ENCODE data around the gene CHTOP. TPM values are rescaled to one million over a fixed set of nuclear protein-coding genes. Genes with fewer than 3 reads are reported as not detected.

The CHTOP gene
- total and polyA plus RNA-seq, 2 of the 8 experiments (the other 6 are each of a cell fraction or from before 2014, with no cell fraction given) = 84.6 to 104 TPM

- no peak overlapping the region for H3K4me2 ChIP-seq (ENCODE audit: insufficient read depth in 1 of 2, low read depth in 2 of 2, low read length in 2 of 2)
- H3K23ac ChIP-seq (ENCODE audit: insufficient read length) = no peak overlapping the region
- no peak overlapping the region for H3K14ac ChIP-seq (ENCODE audit: insufficient read length)
- no peak for FAIRE-seq
- no peak overlapping the region for H3K18ac ChIP-seq (ENCODE audit: extremely low read depth, low read length)
- H3K36me3 ChIP-seq (ENCODE audit: control insufficient read depth in 2 of 4, insufficient read depth in 4 of 4, low read length in 3 of 4) = peaks cover 0 to 5% (median 4%) of the 10 kb centered on the region in 4 experiments; a peak in 2 of 8 replicates
- H3K9ac ChIP-seq (replicated peaks in 1 of 4; ENCODE audit: extremely low read depth in 1 of 4, low read depth in 3 of 4, low read length in 3 of 4) = no peak overlapping the region
- H3K79me2 ChIP-seq (ENCODE audit: control insufficient read depth in 1 of 2, insufficient read depth in 2 of 2, low read length in 2 of 2) = no peaks in the 10 kb centered on the region
- H3K4me3 ChIP-seq (ENCODE audit: extremely low read depth in 1 of 4, insufficient read depth in 2 of 4, low read depth in 3 of 4, low read length in 4 of 4) = no peak overlapping the region
- H3K79me1 ChIP-seq (ENCODE audit: low read depth, low read length) = no peaks in the 10 kb centered on the region
- H2BK5ac ChIP-seq (ENCODE audit: low read depth, low read length) = no peak overlapping the region; the same call in 1 of the 2 replicates
- no peak overlapping the region for H4K91ac ChIP-seq (replicated peaks; ENCODE audit: insufficient read length, low read length)
- H3K56ac ChIP-seq (replicated peaks; ENCODE audit: insufficient read length, low read depth, low read length) = no peak overlapping the region
- no peak overlapping the region for H2BK15ac ChIP-seq (ENCODE audit: low read length)
- H2BK20ac ChIP-seq (ENCODE audit: low read length) = no peak overlapping the region
- no peak overlapping the region for H2AK5ac ChIP-seq (ENCODE audit: low read depth, low read length)
- no peak overlapping the region for H3K4ac ChIP-seq (replicated peaks; ENCODE audit: insufficient read length, low read depth, low read length)
- ChIA-PET CTCF (ENCODE audit: partially characterized antibody) (interaction anchor here (0.6 to 14.0 kb wide), 8 partner anchors 10 to 84 kb away, joined by 3 to 190 read pairs (median 4); partner anchors contain the start of gene NPR1), POLR2A (ENCODE audit: partially characterized antibody) (interaction anchor here (2.8 kb wide), 1 partner anchor 9 kb away, joined by 11 read pairs; no protein-coding TSS in a partner anchor)
- no peak overlapping the region for H2AFZ ChIP-seq (ENCODE audit: low read length)
- no peaks in the 10 kb centered on the region for H3K23me2 ChIP-seq (ENCODE audit: low read depth, low read length)
- H3K4me1 ChIP-seq (replicated peaks in 1 of 4; ENCODE audit: control insufficient read depth in 3 of 4, insufficient read depth in 4 of 4, low read length in 3 of 4) = no peaks in the 10 kb centered on the region
- H4K5ac ChIP-seq (ENCODE audit: insufficient read length, low read depth, low read length) = no peak overlapping the region
- no peak overlapping the region for H2BK12ac ChIP-seq (ENCODE audit: low read depth, low read length)
- no peak overlapping the region for H2BK120ac ChIP-seq (replicated peaks; ENCODE audit: low read depth, low read length)
- DNase-seq (ENCODE audit: low read depth in 1 of 2, low spot score in 2 of 2) = no peak
- no peak overlapping the region for H3K27ac ChIP-seq (ENCODE audit: low read depth, low read length)
- no peaks in the 10 kb centered on the region for H3K27me3 ChIP-seq (replicated peaks in 1 of 4; ENCODE audit: control insufficient read depth in 3 of 4, extremely low read depth in 1 of 4, insufficient read depth in 3 of 4, low read length in 3 of 4)
- no peak overlapping the region for H4K8ac ChIP-seq (ENCODE audit: extremely low read depth, insufficient read depth, low read length)
- no peaks in the 10 kb centered on the region; a peak in 1 of 4 replicates for H3K9me3 ChIP-seq (ENCODE audit: insufficient read depth in 2 of 2, low read depth in 1 of 2, low read length in 1 of 2)
- TF ChIP-seq SIN3A (conservative IDR thresholded peaks at IDR 0.05 in 1 of 2, IDR thresholded peaks at IDR 0.05 in 1 of 2; ENCODE audit: low read depth in 1 of 2, low read length in 2 of 2) (no peak), HDAC6 (IDR thresholded peaks at IDR 0.05; ENCODE audit: low read depth, low read length) (no peak), SP4 (IDR thresholded peaks at IDR 0.05; ENCODE audit: low read length) (no peak), KDM5A (IDR thresholded peaks at IDR 0.05; ENCODE audit: low read length) (no peak), CREB1 (IDR thresholded peaks at IDR 0.05) (no peak), SIX5 (IDR thresholded peaks at IDR 0.05; ENCODE audit: low read depth, low read length) (no peak), NANOG (IDR thresholded peaks at IDR 0.05; ENCODE audit: insufficient read depth, low read depth, low read length, poor library complexity, severe bottlenecking) (no peak), TBP (IDR thresholded peaks at IDR 0.05; ENCODE audit: low read depth, low read length) (no peak), SAP30 (IDR thresholded peaks at IDR 0.05; ENCODE audit: insufficient read depth, insufficient replicate concordance, low read length) (no peak), SP1 (IDR thresholded peaks at IDR 0.05; ENCODE audit: low read depth, low read length) (no peak), RFX5 (IDR thresholded peaks at IDR 0.05; ENCODE audit: borderline replicate concordance, low read depth, low read length) (no peak), PHF8 (conservative IDR thresholded peaks at IDR 0.05; ENCODE audit: low read depth, low read length) (no peak), HDAC2 (IDR thresholded peaks at IDR 0.05; ENCODE audit: borderline replicate concordance in 1 of 2, low read depth in 2 of 2, low read length in 2 of 2) (no peak)
- H4K20me1 ChIP-seq (replicated peaks in 1 of 2; ENCODE audit: control insufficient read depth in 1 of 2, insufficient read depth in 2 of 2, low read length in 2 of 2) = no peaks in the 10 kb centered on the region
- WGBS, 2 experiments (ENCODE audit: extremely low coverage in 1 of 2, insufficient coverage in 1 of 2, insufficient read length in 1 of 2, insufficient replicate concordance in 2 of 2, low coverage in 1 of 2, low lambda C conversion rate in 2 of 2, missing lambda C conversion rate in 1 of 2) = 90% methylated on average over 12 of the region's 18 CpGs; no CpG with 5 or more reads in 1 of the 2 experiments
Measured at GRCh38 chr1:153688736-153689328, 55.0 kb downstream of the CHTOP start.
